BE2C (cell line): Measurements from ENCODE around the gene CCL3.
"Not testable (repeated sequence)": the region's sequence is repeated elsewhere in the genome, so short reads cannot be mapped to it uniquely, and the experiment has no call there.

Experiments used
- DNase-seq: peaks from one replicate; pipeline ENCODE4 v3.0.0-alpha.2; 2020
- H3K27me3 ChIP-seq: fragments of 250-450 bp; sonication (Bioruptor Pico); 2 replicates; pipeline ENCODE4 v1.5.1; 2020; ENCODE audit warnings: mild to moderate bottlenecking
- H3K36me3 ChIP-seq: fragments of 250-450 bp; sonication (Bioruptor Pico); 2 replicates; pipeline ENCODE4 v1.5.1; 2020; ENCODE audit warnings: mild to moderate bottlenecking
- H3K4me1 ChIP-seq: fragments of 250-450 bp; sonication (Bioruptor Pico); 2 replicates; pipeline ENCODE4 v1.5.1; 2020
- H3K4me3 ChIP-seq: 2 replicates; pipeline ENCODE4 v1.5.1; 2011; ENCODE audit warnings: low read depth, low read length
- H3K9me3 ChIP-seq: fragments of 250-450 bp; sonication (Bioruptor Pico); 2 replicates; pipeline ENCODE4 v1.5.1; 2020
- TF ChIP-seq, protein P1 (sequence below): IDR thresholded peaks from 2 replicates; pipeline ENCODE4 v1.5.1; 2012; ENCODE audit warnings: mild to moderate bottlenecking, low read depth, low read length

CCL3 gene

GRCh38 chr17:36086791-36087190, 3.2 kb downstream of the CCL3 start:
- no peaks in the 10 kb centered on the region for H3K36me3 ChIP-seq
- no peaks in the 10 kb centered on the region for H3K9me3 ChIP-seq
- peaks cover 17% of the 10 kb centered on the region; the same call in 1 of the 2 replicates for H3K27me3 ChIP-seq
- no peak for DNase-seq
- no peaks in the 10 kb centered on the region for H3K4me1 ChIP-seq
- no peak overlapping the region for H3K4me3 ChIP-seq
- TF ChIP-seq, protein P1, sequence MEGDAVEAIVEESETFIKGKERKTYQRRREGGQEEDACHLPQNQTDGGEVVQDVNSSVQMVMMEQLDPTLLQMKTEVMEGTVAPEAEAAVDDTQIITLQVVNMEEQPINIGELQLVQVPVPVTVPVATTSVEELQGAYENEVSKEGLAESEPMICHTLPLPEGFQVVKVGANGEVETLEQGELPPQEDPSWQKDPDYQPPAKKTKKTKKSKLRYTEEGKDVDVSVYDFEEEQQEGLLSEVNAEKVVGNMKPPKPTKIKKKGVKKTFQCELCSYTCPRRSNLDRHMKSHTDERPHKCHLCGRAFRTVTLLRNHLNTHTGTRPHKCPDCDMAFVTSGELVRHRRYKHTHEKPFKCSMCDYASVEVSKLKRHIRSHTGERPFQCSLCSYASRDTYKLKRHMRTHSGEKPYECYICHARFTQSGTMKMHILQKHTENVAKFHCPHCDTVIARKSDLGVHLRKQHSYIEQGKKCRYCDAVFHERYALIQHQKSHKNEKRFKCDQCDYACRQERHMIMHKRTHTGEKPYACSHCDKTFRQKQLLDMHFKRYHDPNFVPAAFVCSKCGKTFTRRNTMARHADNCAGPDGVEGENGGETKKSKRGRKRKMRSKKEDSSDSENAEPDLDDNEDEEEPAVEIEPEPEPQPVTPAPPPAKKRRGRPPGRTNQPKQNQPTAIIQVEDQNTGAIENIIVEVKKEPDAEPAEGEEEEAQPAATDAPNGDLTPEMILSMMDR = no peak

DNA sequence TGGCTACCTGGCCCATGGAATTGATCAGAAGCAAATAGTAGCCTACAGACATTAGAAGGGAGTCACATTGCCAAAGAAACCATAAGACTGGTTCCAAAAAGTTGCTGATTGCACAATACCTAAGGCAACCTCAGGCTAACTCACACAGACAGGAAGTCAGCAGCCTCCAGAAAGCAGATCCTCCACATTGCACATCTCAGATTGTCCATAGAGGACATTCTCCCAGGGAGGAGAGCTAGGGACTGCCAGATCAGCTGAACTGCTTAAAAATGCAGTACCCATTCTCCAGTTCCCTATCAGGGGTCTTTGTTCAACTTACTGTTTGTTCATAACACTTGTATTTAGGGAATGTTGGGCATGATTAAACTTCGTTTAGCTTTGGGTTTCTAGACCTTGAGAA, 4.2 kb downstream of the CCL3 start:
- no peak for DNase-seq
- Histone ChIP-seq H3K4me1 (no peaks in the 10 kb centered on the region), H3K4me3 (no peak overlapping the region), H3K9me3 (no peaks in the 10 kb centered on the region), H3K36me3 (no peaks in the 10 kb centered on the region), H3K27me3 (peaks cover 11% of the 10 kb centered on the region; the same call in 1 of the 2 replicates)
- TF ChIP-seq, protein P1 = no peak

GRCh38 chr17:36083691-36084090, 6.3 kb downstream of the CCL3 start:
- H3K4me3 ChIP-seq, DNase-seq, H3K4me1 ChIP-seq, H3K36me3 ChIP-seq, H3K27me3 ChIP-seq, H3K9me3 ChIP-seq: not testable (repeated sequence)

- not testable (repeated sequence) for H3K36me3 ChIP-seq, H3K27me3 ChIP-seq, H3K9me3 ChIP-seq, H3K4me1 ChIP-seq, DNase-seq, H3K4me3 ChIP-seq
These were observed 7.3 kb downstream of the CCL3 start for GRCh38 chr17:36082482-36083120.

GRCh38 chr17:36081681-36082471, 8.1 kb downstream of the CCL3 start:
- H3K27me3 ChIP-seq, H3K4me1 ChIP-seq, H3K36me3 ChIP-seq, H3K9me3 ChIP-seq, DNase-seq, H3K4me3 ChIP-seq: not testable (repeated sequence)

- no peaks in the 10 kb centered on the region for H3K36me3 ChIP-seq
- TF ChIP-seq, protein P1 = no peak
- DNase-seq = no peak
These were observed 15.6 kb downstream of the CCL3 start for GRCh38 chr17:36074365-36074764.

DNA sequence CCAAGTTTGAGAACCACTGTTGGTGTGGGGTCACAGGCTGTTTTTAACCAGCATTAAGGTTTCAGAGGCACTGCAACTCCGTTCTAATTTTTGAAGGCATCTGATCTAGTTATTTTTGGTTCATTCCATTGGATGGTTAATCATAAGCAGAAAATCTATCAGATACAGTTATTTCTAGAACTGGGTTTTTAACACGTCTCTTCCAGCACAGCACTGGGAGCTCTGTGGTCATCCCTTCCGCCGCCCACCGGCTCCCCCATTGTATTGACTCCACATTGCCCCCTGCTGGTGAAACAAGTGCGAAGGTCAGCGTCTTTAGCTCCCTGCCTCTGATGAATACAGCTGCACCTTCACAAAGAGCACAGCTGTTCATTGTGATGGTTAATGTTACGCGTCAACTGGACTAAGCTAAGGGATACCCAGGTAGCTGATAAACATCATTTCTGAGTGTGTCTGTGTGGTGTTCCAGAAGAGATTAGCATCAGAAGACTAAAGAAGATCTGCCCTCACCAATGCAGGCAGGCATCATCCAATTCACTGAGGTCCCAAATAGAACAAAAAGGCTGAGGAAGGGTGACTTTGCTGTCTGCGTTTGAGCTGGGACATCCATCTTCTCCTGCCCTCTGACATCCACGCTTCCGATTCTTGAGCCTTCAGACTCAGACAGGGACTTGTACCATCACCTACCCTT, 17.4 kb downstream of the CCL3 start:
- no peak overlapping the region for H3K4me3 ChIP-seq
- H3K27me3 ChIP-seq = peaks cover 44% of the 10 kb centered on the region
- H3K4me1 ChIP-seq = no peaks in the 10 kb centered on the region; the same call in 1 of the 2 replicates
- TF ChIP-seq, protein P1 = peak; percentile 83
- DNase-seq = peak; percentile 77
- H3K36me3 ChIP-seq = no peaks in the 10 kb centered on the region
- no peaks in the 10 kb centered on the region for H3K9me3 ChIP-seq

More at GRCh38 chr17:36074365-36074764, 15.6 kb downstream of the CCL3 start:
- H3K4me1 ChIP-seq = no peaks in the 10 kb centered on the region; the same call in 1 of the 2 replicates
- H3K9me3 ChIP-seq = no peaks in the 10 kb centered on the region
- no peak overlapping the region for H3K4me3 ChIP-seq
- H3K27me3 ChIP-seq = peaks cover 40% of the 10 kb centered on the region
